Nephron (organoid): Measurements from ENCODE around the gene NCAPD3.
"Not testable (repeated sequence)": the region's sequence is repeated elsewhere in the genome, so short reads cannot be mapped to it uniquely, and the experiment has no call there.

Experiments used
- H3K27ac Mint-ChIP-seq, 3 experiments: 2 replicates each; pipeline ENCODE4 v1.8.0; 2020; ENCODE audit warnings: mixed read lengths in 3 of 3, mild to moderate bottlenecking in 2 of 3, moderate library complexity in 1 of 3
- H3K27me3 Mint-ChIP-seq: 2 replicates; pipeline ENCODE4 v1.8.0; 2021; ENCODE audit warnings: low read depth, mild to moderate bottlenecking, moderate library complexity, mixed read lengths
- H3K36me3 Mint-ChIP-seq: 2 replicates; pipeline ENCODE4 v1.8.0; 2020; ENCODE audit warnings: low read depth, mixed read lengths
- H3K4me1 Mint-ChIP-seq: 2 replicates; pipeline ENCODE4 v1.8.0; 2020; ENCODE audit warnings: mixed read lengths
- H3K4me3 Mint-ChIP-seq, 3 experiments: 2 replicates each; pipeline ENCODE4 v1.8.0; 2020; ENCODE audit warnings: mild to moderate bottlenecking in 3 of 3, mixed read lengths in 3 of 3, moderate library complexity in 2 of 3
- H3K9me3 Mint-ChIP-seq: 2 replicates; pipeline ENCODE4 v1.8.0; 2020; ENCODE audit warnings: mixed read lengths
- CTCF ChIP-seq, 3 experiments: fragments of 200-600 bp; sonication (generic); IDR thresholded peaks; one replicate each; pipeline ENCODE4 v1.5.0; 2021; ENCODE audit warnings: antibody characterized with exemption in 3 of 3; ENCODE audit not compliant: unreplicated experiment in 3 of 3

NCAPD3 gene

DNA sequence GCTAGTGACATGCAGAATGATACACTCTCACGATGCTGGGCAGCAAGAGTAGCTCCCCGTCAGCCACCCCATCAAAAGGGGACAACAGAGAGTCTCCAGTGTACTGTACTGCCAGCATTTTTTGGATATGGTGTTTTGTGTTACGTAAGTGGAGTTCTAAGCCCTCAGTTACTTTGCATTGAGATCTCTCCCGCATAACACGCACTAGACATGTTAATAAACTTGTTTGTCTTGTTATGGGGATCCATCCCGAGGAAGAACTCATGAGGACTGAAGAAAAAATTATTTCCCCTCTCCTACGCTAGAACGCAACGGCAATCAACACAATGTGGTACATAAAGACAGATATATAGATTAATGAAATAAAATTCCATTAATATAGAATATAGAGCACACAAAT, 24.2 kb downstream of the NCAPD3 start:
- TF ChIP-seq CTCF (IDR thresholded peaks at IDR 0.05; ENCODE audit: unreplicated experiment in 3 of 3): no peak
- H3K4me3 Mint-ChIP-seq: no peak overlapping the region
- no peak overlapping the region for H3K27ac Mint-ChIP-seq
- no peaks in the 10 kb centered on the region for H3K9me3 Mint-ChIP-seq
- H3K4me1 Mint-ChIP-seq: no peaks in the 10 kb centered on the region
- H3K36me3 Mint-ChIP-seq: peaks cover 78% of the 10 kb centered on the region
- H3K27me3 Mint-ChIP-seq: no peaks in the 10 kb centered on the region

- H3K4me1 Mint-ChIP-seq: no peaks in the 10 kb centered on the region
- H3K27me3 Mint-ChIP-seq: no peaks in the 10 kb centered on the region
- H3K4me3 Mint-ChIP-seq: no peak overlapping the region
- TF ChIP-seq CTCF (IDR thresholded peaks at IDR 0.05; ENCODE audit: unreplicated experiment in 3 of 3): no peak
- H3K27ac Mint-ChIP-seq: no peak overlapping the region
- peaks cover 74% of the 10 kb centered on the region for H3K36me3 Mint-ChIP-seq
- H3K9me3 Mint-ChIP-seq: no peaks in the 10 kb centered on the region
Observed at GRCh38 chr11:134196756-134197155, 27.0 kb downstream of the NCAPD3 start.

DNA sequence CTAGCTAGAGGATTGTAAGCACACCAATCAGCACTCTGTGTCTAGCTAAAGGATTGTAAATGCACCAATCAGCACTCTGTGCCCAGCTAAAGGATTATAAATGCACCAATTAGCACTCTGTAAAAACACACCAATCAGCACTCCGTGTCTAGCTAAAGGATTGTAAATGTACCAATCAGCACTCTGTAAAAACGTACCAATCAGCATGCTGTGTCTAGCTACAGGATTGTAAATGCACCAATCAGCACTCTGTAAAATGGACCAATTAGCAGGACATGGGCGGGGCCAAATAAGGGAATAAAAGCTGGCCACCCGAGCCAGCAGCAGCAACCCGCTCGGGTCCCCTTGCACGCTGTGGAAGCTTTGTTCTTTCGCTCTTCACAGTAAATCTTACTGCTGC, 35.7 kb downstream of the NCAPD3 start:
- not testable (repeated sequence) for H3K4me1 Mint-ChIP-seq, H3K9me3 Mint-ChIP-seq, H3K27me3 Mint-ChIP-seq, H3K27ac Mint-ChIP-seq, H3K4me3 Mint-ChIP-seq
- peaks cover 68% of the 10 kb centered on the region for H3K36me3 Mint-ChIP-seq

DNA sequence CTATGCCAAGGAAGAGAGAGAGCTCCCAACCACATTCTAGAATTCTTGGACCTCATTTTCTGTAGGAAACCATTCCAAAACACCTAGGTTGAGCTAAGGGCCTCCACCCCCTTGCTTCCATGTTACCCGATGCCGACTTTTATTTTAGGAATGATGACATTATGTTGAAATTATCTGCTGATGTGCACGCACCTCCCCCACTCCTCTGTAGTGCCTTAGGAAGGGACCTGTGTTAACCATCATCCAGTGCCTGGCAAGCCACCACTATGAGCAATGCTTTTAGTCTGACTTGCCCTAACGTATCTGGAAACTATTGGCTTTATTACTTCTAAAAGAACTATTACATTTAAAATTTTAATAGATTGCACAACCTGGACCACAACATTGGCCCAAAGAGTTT, 42.1 kb downstream of the NCAPD3 start:
- no peak overlapping the region for H3K27ac Mint-ChIP-seq
- H3K4me3 Mint-ChIP-seq: no peak overlapping the region
- peaks cover 34% of the 10 kb centered on the region for H3K36me3 Mint-ChIP-seq
- no peak for TF ChIP-seq CTCF (IDR thresholded peaks at IDR 0.05; ENCODE audit: unreplicated experiment in 3 of 3)
- no peaks in the 10 kb centered on the region for H3K9me3 Mint-ChIP-seq
- H3K27me3 Mint-ChIP-seq: no peaks in the 10 kb centered on the region
- no peaks in the 10 kb centered on the region for H3K4me1 Mint-ChIP-seq

DNA sequence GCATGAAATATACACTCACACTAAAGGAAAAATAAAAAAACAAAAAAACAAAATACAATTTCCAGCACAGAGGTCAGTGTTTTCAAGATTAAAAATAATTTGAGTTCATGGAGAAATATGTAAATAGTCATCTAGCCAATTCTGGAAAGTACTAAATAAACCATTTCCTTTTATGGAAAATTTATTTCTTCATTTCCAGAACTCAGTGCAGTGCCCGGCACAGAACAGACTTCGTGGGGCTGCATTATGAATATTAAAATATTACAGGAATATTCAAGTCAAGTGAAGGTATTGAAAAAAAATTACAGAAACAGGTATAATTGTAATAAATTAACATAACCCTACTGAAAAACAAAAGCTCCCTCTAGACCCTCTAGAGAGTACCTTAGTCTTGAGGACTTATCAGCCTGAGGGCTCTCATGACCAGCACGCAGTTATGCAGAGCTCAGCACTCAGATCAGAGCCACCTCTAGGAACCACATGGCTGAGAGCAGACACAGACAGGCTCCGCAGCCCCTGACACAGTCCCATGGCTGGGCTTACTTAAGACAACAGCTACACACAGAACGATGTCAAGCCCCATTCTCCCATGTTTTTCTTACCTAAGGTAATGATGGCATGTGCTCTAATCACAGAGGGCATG, 45.6 kb downstream of the NCAPD3 start:
- Mint-ChIP-seq H3K4me1 (no peaks in the 10 kb centered on the region), H3K9me3 (no peaks in the 10 kb centered on the region), H3K36me3 (peaks cover 49% of the 10 kb centered on the region), H3K27ac (no peak overlapping the region), H3K4me3 (no peak overlapping the region), H3K27me3 (no peaks in the 10 kb centered on the region)
- no peak for TF ChIP-seq CTCF (IDR thresholded peaks at IDR 0.05; ENCODE audit: unreplicated experiment in 3 of 3)

DNA sequence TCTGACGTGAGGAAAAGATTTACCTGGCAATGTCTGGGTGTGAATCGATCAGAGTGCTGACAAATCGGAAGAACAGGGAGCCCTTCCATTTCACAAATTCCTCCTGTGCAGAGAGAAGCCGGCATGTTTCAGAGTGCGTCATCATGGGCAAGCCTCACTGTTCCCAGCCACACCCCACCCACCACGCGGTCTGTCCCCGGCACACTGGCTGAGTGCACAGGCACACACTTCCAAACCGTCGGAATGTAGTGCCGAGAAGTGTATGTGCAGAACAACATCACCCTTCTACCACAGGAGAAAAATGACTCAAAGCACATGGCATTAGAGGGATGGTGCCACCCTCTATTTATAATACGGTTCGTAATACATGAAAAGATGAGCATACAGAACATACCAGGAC, 47.5 kb downstream of the NCAPD3 start:
- H3K9me3 Mint-ChIP-seq: no peaks in the 10 kb centered on the region
- H3K4me3 Mint-ChIP-seq: no peak overlapping the region
- TF ChIP-seq CTCF (IDR thresholded peaks at IDR 0.05; ENCODE audit: unreplicated experiment in 3 of 3): no peak
- no peaks in the 10 kb centered on the region for H3K27me3 Mint-ChIP-seq
- H3K27ac Mint-ChIP-seq: no peak overlapping the region
- no peaks in the 10 kb centered on the region for H3K4me1 Mint-ChIP-seq
- H3K36me3 Mint-ChIP-seq: peaks cover 62% of the 10 kb centered on the region
